NOMO-1 (cell line): Measurements from ENCODE around the gene RAB5IF.
"Not testable (repeated sequence)": the region's sequence is repeated elsewhere in the genome, so short reads cannot be mapped to it uniquely, and the experiment has no call there.

Experiments used
- DNase-seq, 2 experiments: peaks; one replicate each; lab custom pipeline; 2025; ENCODE audit not compliant: unreplicated experiment in 2 of 2; lab: John Stamatoyannopoulos, UW

Gene RAB5IF

DNA sequence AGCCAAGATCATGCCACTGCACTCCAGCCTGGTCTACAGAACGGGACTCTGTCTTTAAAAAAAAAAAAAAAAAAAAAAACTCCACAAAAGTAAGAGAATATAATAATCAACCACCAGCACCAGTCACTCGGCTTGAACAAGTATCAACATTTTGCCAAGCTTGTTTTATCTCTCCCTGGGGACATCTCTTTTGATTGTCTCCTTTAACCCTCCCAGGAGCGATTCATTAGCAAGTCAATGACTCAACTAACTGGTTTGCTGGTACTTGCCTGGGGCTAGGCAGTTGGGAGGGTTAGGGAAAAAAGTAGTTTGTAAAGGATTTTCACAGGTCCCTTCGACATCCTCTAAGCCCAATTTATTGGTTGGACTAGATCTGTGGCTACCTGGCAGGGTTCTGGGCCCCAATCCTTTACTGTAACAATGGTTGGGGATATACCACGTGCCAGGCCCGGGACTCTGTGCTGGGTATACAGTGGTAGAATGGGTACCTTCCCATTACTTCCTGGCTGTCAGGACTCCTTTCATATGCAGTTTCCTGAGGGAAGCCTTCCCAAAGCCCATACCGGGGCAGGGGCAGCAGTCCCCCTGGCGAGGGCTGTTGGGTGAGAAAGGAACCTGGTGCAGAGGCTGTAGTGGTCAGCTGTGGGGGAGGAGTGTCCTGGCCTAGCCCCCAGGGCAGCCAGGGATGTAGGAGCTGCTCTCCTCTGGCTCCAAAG, 20.0 kb upstream of the RAB5IF start:
- DNase-seq: no peak

DNA sequence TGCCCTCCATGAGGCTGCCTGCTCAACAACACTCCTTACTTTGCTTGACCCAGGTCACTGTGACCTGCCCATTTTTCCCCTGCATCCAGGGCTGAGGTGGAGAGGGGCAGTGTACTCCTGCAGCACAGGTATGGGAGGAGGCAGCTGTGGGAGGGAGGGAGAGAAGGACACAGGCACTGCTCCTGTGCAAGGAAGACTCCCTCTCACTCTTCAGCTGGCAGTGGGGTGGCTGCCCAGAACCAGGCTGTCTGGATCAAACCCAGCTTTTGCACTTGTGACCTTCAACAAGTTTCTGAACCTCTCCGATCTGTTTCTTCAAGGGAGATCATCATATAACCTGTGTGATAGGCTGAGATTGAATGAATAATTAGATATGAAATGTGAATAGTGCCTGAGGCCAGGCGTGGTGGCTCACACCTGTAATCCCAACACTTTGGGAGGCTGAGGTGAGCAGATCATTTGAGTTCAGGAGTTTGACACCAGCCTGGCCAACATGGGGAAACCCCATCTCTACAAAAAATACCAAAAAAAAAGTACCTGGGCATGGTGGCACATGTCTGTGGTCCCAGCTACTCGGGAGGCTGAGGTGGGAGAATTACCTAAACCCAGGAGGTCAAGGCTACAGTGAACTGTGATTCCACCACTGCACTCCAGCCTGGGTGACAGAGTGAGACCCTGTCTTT, 18.1 kb upstream of the RAB5IF start:
- no peak for DNase-seq

- no peak for DNase-seq
Measured at GRCh38 chr20:36591281-36591680, 14.3 kb upstream of the RAB5IF start.

- DNase-seq: no peak
Measured at GRCh38 chr20:36591854-36592641, 13.5 kb upstream of the RAB5IF start.

DNA sequence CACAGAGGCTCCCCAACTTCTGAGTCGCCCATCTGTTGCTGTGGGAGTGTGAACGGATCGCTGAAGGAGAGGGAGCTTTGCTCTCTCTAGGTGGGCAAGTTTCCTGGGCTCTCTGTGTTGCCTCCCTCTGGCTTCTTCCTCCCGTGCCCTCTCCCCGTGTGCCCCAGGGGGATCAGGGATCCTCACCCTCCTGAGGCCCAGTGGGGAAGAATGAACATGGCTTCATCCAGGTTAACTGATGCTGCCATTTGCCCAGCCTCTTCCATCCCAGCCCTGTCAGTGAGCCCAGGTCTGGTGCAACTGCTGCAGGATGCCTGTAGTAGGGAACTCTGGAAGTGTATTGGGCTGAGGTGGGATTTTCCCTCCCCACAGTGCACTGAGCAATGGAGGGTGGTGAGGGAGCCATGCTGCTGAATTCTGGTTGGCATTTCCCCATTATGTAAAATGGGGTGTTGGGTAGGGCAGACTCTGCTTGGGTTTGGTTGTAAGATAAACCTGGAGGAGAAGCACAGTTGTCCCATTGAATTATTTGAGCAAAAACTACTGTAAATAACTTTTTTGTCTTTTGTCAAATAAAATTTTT, 12.1 kb upstream of the RAB5IF start:
- no peak for DNase-seq

DNA sequence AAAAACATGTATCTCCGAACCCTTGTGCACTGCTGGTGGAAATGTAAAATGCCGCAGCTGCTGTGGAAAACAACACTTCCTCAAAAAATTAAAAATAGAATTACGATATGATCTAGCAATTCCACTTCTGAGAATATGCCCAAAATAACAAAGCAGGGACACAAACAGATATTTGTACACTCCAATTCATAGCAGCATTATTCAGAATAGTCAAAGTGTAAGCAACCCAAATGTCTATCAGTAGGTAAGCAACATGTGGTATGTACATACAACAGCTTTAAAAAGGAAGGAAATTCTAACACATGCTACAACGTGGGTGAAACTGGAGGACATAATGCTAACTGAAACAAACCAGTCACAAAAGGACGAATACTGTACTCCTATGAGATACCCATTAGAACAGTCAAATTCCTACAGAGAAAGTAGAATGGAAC, 5.7 kb upstream of the RAB5IF start:
- peak; percentile 13 to 74 for DNase-seq

DNA sequence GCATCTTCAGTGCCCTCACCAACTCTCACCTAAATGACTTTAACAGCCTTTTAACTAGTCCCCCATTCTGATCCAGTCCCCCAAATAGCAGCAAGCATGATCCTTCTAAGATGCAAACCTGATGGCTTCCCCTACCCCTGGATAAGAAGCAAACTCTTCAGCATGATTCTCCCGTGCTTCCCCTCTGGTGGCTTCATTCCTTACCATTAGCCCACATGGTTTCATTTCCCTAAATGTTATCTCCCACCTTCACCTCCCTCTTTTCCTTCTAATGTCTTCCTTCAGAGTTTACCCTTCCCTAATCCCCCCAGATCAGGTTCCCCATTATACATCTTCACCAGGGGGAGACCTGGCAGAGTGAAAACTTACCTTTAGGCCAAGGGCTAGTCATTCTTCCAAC, 4.0 kb upstream of the RAB5IF start:
- peak; percentile 5 to 32 for DNase-seq

DNA sequence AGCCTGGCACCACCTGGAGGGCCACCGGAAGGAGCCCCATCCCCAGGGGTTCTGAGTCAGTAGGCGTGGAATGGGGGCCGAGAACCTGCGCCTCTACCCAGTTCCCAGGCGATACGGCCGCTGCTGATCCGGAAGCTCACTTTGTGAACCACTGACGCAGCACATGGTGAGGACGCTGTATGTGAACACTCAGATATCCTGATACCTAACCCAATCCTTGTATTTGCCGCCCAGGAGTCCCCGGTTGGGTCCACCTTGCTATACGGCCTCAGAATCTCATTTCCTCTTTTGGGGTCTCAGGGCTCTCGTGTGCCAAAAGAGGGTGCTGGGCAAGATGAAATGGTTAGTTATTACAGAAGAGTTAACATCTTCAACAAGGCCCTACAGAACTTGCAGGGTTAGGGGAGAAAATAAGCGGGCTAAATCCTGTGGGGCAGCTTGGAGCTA, 604 bp upstream of the RAB5IF start:
- DNase-seq: peak; percentile 68 to 82

DNA sequence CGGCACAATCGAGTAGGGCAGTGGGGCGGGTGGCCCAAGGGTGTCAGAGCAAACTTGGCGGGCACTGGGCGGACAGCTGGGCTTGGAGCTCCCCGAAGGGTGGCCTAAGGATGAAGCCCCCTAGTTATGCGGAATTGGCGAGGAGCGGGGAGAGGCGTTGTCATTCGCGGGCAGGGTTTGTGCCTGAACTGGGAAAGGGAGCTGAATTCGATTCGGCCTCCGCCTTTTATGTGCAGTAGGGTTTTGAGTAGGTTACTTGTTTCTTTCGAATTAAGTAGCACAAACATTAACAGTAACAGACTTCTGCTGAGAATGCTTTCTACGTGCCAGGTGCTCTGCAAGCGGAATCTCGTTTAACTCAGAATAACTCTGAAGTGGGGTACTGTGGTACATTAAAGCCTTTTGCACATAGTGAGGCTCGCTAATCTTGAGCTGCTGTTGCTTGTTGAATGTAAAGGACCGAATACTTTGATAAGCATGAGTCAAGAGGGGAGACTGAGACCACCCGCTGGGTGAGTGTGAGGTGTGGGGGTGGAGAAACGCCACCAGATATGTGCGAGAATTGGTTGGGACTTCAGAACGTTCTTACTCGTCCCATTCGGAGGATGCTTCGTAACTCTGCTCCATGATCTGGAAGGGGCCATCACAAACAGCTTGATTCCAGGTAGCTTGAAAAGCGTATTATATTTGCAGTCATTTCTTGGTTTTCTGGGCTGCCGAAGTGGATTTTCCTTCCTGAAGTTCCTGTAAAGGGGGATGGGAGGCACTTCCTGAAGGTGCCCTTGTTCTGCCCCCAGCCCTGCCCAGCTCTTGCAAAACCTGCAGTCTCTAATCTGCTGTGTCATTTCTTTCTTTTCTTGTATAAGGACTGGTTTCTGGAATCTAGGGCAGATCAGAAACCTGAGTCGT, 833 bp downstream of the RAB5IF start:
- peak; percentile 80 to 84 for DNase-seq

- peak; percentile 7 to 45 for DNase-seq
Measured at GRCh38 chr20:36607586-36608387, 2.2 kb downstream of the RAB5IF start.

DNA sequence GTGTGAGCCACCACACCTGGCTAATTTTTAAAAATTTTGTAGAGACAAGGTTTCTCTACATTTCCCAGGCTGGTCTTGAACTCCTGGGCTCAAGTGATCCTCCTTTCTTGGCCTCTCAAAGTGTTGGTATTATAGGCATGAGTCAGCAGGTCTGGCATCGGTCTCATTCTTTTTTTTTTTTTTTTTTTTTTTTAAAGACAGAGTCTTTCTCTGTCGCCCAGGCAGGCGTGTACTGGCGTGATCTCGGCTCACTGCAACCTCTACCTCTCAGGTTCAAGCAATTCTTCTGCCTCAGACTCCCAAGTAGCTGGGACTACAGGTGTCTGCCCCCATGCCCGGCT, 2.8 kb downstream of the RAB5IF start:
- not testable (repeated sequence) for DNase-seq

DNA sequence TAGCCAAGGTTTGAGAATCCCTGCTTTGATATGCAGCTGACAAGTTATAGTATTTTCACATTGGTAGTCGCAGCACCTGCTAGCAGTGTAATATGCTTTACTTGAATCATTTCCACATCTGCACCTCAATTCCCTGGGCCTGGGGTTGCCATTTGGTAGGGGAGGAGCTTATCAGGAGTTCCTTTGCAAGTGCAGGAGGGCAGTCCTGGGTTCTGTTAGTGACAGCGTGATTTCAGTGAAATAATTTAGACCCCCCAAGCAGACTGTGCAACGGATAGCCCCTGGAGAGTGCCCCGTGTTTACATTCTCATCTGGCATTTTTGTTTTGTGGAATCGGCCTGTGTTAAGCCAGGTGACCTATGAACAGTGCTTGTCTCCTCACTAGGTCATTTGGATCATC, 6.0 kb downstream of the RAB5IF start:
- no peak for DNase-seq

DNA sequence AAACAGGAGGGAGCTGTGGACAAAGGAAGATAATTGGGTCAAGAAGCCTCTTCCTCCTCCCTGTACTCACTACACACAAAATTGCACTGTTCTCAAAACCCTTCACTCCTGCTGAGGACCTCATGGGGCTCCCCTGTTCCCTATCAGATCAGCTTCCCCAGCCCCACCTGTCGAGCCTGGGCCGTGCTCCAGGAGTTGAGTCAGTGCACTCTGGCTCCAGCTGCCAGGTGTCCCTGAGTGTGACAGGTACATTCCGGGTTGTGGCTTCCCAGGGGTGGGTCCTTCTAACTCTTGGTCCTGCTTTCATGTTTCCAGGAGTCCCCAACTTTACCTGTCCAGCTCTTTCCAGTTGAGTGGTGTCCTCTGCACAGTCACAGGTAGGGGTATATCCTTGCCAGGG, 8.4 kb downstream of the RAB5IF start:
- no peak for DNase-seq

GRCh38 chr20:36614781-36615557, 9.4 kb downstream of the RAB5IF start:
- DNase-seq: no peak

GRCh38 chr20:36620917-36621316, 15.3 kb downstream of the RAB5IF start:
- DNase-seq: no peak

- no peak for DNase-seq
Measured at GRCh38 chr20:36623444-36623843, 17.9 kb downstream of the RAB5IF start.

DNA sequence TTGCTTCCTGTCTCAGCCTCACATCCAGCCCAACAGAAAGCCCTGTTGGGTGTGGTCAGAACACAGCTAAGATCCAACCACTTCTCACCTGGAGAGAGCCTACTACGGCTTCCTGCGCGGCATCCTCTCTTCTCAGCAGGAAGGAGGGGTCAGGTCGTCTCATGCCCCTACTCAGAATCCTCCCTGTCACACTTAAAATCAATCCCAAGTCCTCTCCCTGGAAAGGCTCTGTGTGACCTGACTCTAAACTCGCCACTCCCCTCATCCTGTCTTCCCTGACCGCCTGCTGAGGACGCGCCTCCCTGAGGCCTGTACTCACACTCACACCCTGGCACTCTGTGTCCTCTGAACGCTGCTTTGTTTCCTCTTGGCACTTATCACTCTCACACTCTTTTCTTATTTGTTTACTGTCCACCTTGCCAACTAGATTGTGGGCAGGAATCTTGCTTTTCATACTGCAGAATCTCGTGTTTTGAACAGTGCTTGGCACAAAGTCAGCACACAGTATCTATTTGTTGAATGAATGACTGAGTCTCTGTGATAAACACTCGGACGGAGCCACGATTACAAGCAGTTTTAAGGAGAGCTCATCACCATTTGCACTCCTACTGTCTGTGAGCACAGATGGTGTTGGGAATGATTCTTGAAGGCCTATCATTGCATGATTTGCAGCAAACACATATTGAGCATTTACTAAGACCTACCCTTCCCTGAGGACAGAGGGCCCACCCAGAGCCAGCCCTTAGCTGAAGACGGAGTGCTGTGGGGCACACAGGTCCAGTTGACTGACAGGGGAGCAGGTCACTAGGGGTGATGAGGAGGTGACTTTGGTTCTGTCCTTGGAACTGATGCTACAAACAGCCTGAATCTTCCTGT, 18.7 kb downstream of the RAB5IF start:
- no peak for DNase-seq

GRCh38 chr20:36624944-36625324, 19.4 kb downstream of the RAB5IF start:
- DNase-seq: no peak
